HG03025 (cell line): Measurements from ENCODE around the gene HGFAC.

Experiments used
- ATAC-seq: cut with Tn5 transposase; IDR thresholded peaks from one replicate; pipeline ENCODE4 v1.9.1; 2021; ENCODE audit warnings: mild to moderate bottlenecking, moderate library complexity; ENCODE audit not compliant: unreplicated experiment, low FRiP score

HGFAC gene

DNA sequence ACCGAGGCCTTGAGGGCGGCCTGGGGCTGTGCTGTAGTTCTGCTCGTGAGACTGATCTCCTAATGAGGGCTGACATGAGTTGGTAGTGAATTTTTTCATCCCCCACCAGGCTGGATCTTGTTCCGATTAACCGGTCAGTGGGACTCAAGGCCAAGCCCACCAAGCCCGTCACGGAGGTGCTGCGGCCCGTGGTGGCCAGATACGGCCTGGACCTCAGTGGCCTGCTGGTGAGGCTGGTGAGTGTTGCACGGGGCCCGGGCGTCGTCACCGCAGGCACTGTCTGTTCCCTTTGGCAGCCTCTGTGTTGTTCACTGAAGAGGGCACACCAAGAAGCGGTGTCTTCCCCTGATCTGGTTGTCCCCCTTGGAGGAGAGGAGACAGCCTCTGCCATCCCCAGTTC, 18.4 kb upstream of the HGFAC start:
- no peak for ATAC-seq

DNA sequence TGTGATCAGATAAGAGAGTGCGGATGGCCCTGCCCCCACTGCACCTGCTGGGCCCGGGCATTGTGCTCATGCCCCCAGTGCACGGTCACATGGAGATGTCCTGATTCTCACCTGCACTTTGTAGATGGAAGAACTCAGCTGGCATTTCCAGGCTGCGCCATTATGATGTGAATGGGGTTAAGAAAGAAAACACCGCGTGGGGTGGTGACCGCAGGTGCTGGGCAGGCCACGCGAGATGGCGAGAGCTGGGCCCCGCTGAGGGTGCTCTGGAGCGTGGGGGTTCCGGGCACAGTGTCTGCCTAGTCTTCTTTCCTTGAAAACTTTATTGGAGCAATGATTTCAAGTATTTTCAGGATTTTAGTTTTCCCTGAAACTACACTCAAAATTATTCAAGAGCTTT, 17.8 kb upstream of the HGFAC start:
- no peak for ATAC-seq

DNA sequence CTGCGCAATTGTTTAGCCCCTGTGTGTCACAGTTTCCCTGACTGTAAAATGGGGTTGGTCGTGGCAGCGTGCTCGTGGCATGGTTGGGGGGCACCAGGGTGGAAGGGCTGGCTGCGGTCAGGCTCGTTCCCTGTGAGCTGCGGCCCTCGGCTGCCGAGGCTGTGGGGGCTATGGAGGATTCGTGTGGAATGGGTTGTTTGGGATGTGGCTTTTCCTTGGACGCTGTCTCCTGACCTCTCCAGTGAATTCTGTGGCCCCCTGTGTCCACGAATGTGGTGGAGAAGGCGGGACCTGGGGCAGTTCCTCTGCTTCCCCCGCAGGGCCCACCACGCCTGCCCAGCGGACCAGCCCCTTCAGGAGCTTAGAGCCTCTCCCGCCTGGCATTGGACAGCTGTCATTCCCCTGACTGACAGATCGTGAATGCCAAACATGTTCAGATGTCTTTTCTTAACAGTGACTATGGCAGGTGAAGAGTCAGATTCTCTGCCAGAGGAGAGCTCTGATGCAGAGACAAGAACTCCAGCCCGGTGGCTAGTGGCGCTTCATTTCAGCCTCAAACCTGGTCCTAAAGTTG, 17.2 kb upstream of the HGFAC start:
- ATAC-seq: no peak

DNA sequence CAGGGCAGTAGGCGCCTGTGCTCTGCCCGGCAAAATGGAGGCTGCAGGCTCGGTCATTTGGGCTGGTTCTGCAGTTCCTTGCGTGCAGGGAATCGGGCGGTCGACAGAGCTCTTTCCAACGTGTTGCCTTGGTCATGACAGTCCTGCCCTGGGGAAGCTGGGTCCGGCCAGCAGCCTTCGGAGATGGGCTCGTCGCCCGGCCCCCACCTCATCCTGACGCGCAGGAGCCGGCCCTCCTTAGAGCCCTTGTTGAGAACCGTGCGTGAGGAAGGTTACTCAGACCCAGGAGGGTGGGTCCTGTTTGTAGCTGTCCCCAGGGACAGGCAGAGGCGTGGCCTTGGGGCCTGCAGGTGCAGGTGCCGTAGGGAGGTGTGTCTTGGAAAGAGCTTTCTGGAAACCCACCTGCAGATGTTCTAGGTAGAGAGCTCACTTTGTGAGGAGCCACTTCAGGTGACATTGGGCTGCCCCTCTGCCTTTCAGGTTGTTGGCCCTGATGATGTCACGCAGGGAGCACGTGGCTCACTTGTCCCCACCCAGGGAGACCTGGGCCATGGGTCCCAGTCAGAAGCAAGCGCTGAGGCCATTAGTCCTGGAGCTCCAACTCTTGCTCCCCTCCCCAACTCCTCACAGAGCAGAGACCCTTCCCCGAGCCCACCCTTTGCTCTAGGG, 15.2 kb upstream of the HGFAC start:
- ATAC-seq: no peak

DNA sequence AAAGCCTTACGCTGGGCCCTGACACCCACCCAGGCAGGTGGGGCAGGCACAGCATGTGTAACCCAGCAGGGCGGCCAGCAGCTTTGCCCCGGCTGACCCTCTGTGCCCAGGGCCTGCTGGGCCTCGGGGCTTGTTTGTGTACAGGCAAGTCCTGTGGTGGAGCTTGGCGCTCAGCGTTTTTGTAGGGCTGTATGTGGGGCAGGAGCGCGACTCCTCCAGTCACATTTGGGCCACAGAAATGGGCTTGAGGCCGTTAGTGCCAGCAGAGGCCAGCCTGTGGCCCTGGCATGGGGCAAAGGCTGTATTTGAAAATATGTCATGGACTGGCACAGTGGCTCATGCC, 14.7 kb upstream of the HGFAC start:
- ATAC-seq: no peak

GRCh38 chr4:3427706-3428446, 13.9 kb upstream of the HGFAC start:
- no peak for ATAC-seq

- no peak for ATAC-seq
Measured at GRCh38 chr4:3429651-3430050, 12.1 kb upstream of the HGFAC start.

DNA sequence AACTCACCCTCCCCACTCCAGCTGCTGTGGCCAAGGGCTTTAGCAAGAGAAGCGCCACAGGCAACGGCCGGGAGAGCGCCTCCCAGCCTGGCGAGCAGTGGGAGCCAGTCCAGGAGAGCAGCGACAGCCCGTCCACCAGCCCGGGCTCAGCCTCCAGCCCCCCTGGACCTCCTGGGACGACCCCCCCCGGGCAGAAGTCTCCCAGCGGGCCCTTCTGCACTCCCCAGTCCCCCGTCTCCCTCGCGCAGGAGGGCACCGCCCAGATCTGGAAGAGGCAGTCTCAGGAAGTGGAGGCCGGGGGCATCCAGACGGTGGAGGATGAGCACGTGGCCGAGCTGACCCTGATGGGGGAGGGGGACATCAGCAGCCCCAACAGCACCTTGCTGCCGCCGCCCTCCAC, 11.2 kb upstream of the HGFAC start:
- no peak for ATAC-seq

DNA sequence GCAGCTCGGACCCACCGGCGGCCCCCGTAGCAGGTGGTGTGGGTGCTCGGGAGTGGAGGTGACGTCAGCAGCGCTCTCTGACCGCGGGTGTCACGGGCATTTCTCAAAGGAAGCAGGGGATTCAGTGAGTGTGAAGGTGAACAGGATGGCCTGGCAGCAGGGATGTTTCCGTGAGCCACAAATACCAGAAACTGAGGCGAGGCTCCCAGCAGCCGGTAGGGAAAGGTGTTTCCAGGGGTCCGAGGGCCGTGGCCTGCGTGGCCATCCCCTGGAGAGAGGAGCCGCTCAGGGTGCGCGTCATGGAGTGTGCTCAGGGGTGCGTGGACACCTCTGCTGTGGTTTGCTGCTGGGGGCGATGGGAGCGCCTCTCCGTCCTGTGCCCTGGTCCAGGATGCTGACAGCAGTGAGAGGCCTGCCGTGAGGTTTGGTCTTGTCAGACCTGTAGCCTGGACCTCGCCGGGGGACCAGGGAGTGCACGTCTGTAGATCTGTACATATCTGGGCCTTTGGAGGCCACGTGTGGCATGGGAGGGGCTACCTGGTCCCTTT, 10.2 kb upstream of the HGFAC start:
- ATAC-seq: no peak

GRCh38 chr4:3432381-3432790, 9.4 kb upstream of the HGFAC start:
- no peak for ATAC-seq

GRCh38 chr4:3433138-3433869, 8.5 kb upstream of the HGFAC start:
- ATAC-seq: no peak

DNA sequence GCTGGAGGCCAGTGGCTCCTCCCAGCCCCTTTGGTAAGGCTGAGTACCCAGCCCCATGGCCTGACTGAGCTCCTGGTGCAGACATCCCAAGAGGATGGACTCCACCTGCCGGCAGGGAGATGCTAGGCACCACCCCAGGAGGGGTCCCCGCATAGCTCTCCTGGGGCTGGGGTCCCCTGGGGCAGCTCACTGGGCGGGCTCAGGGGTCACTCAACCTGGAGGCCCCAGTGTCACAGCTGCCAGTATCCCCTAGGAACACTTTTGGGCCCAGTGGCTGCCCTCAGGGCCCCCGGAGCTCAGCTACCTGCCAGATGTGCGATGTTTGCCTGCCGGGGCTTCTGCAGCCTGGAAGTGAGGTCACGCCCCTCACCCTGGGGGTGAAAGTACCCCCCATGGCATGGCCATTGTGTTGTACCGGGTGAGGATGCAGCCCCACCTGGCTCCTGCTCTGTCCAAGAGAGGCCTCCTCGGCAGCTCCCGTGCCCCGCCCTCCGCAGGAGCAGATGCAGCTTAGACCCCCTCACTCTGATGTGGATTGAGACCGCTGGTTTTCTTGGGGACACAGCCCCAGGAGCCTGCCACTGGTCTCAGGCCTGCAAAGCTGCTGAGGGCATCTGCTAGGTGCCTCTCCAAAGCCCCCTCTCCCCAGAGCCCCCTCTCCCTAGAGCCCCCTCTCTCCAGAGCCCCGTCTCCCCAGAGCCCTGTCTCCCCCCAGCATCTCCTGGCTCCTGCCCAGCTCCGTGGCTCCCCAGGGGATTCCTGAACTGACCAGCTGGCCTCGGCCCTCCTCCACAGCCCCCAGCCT, 6.7 kb upstream of the HGFAC start:
- no peak for ATAC-seq

- no peak for ATAC-seq
Measured at GRCh38 chr4:3435686-3435956, 6.1 kb upstream of the HGFAC start.

DNA sequence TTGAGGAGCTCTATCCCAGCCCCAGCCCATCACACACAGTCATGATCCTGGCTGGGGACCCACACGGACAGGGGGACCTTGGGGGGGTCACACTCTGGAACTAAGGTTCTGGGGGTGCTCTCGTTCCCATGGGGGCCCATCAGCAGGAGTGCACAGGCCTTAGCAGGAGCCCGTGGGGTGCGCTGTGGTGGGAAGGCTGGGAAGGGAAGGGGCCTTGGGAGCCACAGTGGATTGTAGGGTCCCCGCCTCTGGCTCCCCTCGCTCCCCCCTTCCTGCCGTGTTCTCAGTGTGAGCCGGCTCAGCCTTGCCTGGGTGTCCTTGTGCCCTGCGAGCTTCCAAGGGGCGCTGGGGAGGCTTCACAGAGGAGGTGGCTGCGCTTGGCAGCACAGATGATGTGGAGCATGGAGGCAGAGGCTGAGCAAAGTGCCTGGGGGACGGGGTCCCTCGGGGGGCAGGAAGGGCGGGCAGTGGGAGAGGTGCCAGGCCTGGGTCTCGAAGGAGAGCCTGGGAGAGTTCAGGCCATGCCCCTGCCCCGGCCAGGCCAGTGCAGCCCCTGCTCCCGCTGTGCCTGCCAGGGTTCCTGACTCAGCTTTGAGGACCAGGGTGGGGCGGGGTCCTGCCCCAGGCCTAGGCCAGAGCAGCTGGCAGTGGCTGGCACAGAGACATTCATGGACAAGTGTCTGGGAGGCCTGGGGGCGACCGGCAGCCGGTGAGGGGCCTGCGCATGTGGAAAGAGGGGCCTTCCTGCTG, 5.5 kb upstream of the HGFAC start:
- ATAC-seq: no peak

DNA sequence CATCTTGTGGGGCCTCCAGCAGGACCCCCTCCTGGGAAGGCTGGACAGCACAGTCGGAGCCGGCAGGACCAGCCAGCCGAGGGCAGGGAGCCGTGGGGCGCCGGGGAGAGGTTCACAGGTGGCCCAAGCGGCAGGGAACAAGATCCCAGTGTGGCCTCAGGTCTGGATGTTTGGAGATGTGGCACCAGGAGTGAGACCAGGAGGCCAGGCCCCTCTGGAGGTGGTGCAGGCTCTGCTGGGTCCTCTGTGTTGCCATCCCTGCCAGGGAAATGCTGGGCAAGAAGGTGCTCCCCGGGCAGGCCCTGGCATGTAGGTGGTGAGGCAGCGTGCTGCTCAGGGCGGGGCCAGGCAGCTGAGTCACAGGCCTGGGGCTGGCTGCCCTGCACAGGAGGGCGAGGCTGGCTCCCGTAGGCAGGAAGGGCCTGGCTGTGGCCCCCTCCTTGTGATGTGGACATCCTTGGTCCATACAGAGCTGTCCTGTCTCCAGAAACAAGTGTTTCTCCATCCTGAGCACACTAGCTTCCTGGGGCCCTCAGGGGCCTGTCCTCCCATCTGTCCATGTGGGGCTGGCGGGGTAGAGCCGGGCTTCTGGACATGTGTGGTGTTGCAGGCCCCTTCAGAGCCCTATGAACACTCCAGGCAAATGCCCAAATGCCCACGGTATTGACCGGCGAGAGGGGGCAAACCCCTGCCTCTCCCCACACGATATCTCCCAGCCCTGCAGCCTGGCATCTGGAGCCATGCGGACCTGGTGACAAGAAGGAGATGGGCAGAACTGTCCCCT, 4.8 kb upstream of the HGFAC start:
- no peak for ATAC-seq

DNA sequence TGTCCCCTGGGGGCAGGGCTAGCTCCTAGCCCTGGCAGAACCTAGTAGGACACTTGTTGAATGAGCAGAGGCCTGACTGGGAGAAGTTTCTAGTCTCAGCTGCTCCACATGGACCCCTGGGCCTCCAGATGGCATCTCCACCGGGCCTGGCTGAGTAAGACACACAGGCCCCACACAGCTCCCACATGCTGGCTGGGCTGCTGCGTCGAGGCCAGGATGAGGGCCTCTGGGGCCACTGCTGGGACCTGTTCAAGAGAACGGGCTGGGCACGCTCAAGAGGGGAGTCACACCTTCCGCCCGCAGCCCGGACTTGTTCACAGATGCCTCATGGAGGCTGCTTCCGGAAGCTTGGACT, 4.2 kb upstream of the HGFAC start:
- no peak for ATAC-seq

DNA sequence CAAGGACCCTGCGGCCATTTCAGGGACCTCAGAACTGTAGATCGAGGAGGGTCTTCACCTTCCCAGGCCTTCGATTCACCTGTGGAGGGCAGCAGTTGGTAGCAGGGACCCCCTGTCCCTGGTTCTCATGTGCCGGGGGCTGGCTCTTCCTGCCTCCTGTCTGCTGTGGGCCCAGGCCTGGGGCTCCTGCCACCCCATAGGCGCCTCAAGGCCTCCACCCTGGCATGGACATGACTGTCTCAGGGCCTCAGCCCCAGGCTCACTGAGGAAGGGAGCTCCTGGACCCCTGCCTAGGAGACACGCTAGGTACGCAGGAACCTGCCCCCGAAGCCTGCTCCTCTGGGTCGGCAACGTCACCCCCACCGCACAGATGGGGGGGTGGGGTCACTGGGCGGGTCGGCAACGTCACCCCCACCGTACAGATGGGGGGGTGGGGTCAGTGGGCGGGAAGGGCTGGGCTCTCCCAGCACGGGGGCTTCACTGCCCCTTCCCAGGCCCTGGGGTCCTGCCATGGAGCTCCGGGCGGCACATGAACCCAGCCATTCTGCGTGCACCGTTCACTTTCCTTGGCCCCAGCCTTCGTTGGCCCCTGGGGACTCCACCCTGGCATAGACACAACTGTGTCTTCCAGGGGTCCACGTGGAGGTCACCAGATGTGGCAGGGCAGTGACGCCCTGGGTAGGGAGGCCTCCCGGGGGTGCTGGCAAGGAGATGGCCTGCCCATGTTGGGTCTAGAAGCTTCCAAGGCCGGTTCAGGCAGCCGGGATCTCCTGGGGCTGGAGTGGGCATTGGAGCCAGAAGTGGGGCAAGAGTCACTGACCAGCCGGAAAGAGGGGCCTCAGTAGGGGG, 3.5 kb upstream of the HGFAC start:
- ATAC-seq: no peak

GRCh38 chr4:3438847-3439180, 3.0 kb upstream of the HGFAC start:
- ATAC-seq: no peak
